Panc1 (cell line): Measurements from ENCODE around the gene PCGF3.
"Not testable (repeated sequence)": the region's sequence is repeated elsewhere in the genome, so short reads cannot be mapped to it uniquely, and the experiment has no call there.

Experiments
- POLR2AphosphoS5 ChIP-seq: IDR thresholded peaks from 2 replicates; pipeline ENCODE4 v1.6.1; 2012; ENCODE audit warnings: mild to moderate bottlenecking, low read depth, low read length, moderate library complexity
- TF ChIP-seq, protein P1 (sequence below): fragments of 450-650 bp; IDR thresholded peaks from 2 replicates; pipeline ENCODE4 v1.5.1; 2017; ENCODE audit warnings: mild to moderate bottlenecking
- TF ChIP-seq, protein P2 (sequence below), 2 experiments: IDR thresholded peaks; 2 replicates each; pipeline ENCODE4 v1.6.1; 2011 to 2012; ENCODE audit warnings: low read depth in 2 of 2, control low read depth in 1 of 2, low read length in 1 of 2, mild to moderate bottlenecking in 1 of 2, moderate library complexity in 1 of 2; ENCODE audit not compliant: insufficient read depth in 1 of 2

DNA sequence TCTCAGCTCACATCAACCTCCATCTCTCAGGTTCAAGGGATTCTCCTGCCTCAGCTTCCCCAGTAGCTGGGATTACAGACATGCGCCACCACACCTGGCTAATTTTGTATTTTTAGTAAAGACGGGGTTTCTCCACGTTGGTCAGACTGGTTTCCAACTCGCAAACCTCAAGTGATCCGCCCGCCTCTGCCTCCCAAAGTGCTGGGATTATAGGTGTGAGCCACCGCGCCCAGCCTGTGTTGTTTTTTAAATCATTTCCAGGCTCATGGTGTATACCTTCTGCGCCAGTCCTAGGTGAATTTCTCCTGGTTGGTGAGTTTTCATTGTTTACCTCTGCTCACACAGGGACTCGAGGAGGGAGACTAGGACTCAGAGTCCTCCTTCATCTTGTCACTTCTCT lies 74.6 kb downstream of the PCGF3 start:
- TF ChIP-seq, protein P1, sequence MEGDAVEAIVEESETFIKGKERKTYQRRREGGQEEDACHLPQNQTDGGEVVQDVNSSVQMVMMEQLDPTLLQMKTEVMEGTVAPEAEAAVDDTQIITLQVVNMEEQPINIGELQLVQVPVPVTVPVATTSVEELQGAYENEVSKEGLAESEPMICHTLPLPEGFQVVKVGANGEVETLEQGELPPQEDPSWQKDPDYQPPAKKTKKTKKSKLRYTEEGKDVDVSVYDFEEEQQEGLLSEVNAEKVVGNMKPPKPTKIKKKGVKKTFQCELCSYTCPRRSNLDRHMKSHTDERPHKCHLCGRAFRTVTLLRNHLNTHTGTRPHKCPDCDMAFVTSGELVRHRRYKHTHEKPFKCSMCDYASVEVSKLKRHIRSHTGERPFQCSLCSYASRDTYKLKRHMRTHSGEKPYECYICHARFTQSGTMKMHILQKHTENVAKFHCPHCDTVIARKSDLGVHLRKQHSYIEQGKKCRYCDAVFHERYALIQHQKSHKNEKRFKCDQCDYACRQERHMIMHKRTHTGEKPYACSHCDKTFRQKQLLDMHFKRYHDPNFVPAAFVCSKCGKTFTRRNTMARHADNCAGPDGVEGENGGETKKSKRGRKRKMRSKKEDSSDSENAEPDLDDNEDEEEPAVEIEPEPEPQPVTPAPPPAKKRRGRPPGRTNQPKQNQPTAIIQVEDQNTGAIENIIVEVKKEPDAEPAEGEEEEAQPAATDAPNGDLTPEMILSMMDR: not testable (repeated sequence)
- TF ChIP-seq, protein P2, sequence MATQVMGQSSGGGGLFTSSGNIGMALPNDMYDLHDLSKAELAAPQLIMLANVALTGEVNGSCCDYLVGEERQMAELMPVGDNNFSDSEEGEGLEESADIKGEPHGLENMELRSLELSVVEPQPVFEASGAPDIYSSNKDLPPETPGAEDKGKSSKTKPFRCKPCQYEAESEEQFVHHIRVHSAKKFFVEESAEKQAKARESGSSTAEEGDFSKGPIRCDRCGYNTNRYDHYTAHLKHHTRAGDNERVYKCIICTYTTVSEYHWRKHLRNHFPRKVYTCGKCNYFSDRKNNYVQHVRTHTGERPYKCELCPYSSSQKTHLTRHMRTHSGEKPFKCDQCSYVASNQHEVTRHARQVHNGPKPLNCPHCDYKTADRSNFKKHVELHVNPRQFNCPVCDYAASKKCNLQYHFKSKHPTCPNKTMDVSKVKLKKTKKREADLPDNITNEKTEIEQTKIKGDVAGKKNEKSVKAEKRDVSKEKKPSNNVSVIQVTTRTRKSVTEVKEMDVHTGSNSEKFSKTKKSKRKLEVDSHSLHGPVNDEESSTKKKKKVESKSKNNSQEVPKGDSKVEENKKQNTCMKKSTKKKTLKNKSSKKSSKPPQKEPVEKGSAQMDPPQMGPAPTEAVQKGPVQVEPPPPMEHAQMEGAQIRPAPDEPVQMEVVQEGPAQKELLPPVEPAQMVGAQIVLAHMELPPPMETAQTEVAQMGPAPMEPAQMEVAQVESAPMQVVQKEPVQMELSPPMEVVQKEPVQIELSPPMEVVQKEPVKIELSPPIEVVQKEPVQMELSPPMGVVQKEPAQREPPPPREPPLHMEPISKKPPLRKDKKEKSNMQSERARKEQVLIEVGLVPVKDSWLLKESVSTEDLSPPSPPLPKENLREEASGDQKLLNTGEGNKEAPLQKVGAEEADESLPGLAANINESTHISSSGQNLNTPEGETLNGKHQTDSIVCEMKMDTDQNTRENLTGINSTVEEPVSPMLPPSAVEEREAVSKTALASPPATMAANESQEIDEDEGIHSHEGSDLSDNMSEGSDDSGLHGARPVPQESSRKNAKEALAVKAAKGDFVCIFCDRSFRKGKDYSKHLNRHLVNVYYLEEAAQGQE (IDR thresholded peaks at IDR 0.05; ENCODE audit: insufficient read depth in 1 of 2, low read depth in 2 of 2, low read length in 1 of 2): not testable (repeated sequence)
- TF ChIP-seq POLR2AphosphoS5: not testable (repeated sequence)
